SK-N-SH treated with all-trans-retinoic acid at 6 μM for 48 hours (cell line): Measurements from ENCODE around the gene PARL.

ENCODE experiments used
- ATAC-seq: fragments of 200-7000 bp; cut with Tn5 transposase; 3 replicates; pipeline ENCODE4 v1.9.1; 2020; ENCODE audit warnings: mild to moderate bottlenecking, moderate library complexity
- ARNTL ChIP-seq: fragments of 450-650 bp; formaldehyde crosslinking; IDR thresholded peaks from 2 replicates; pipeline ENCODE4 v1.5.0; 2020; ENCODE audit warnings: low read depth, mild to moderate bottlenecking, moderate library complexity, borderline replicate concordance
- BACH2 ChIP-seq: fragments of 250-450 bp; sonication (Bioruptor Pico); IDR thresholded peaks from 2 replicates; pipeline ENCODE4 v1.9.0; 2021; ENCODE audit warnings: mild to moderate bottlenecking, borderline replicate concordance
- CSRNP3 ChIP-seq: fragments of 250-450 bp; sonication (Bioruptor Pico); IDR thresholded peaks from 2 replicates; pipeline ENCODE4 v1.5.1; 2021; ENCODE audit warnings: mild to moderate bottlenecking, moderate library complexity
- GLIS3 ChIP-seq: fragments of 250-450 bp; sonication (Bioruptor Pico); IDR thresholded peaks from 2 replicates; pipeline ENCODE4 v1.5.0; 2020; ENCODE audit warnings: mild to moderate bottlenecking, moderate library complexity
- ISL1 ChIP-seq: fragments of 250-450 bp; sonication (Bioruptor Pico); IDR thresholded peaks from 2 replicates; pipeline ENCODE4 v2.1.2; 2022; ENCODE audit warnings: mild to moderate bottlenecking, moderate library complexity
- OSR1 ChIP-seq: fragments of 250-450 bp; sonication (Bioruptor Pico); IDR thresholded peaks from 2 replicates; pipeline ENCODE4 v1.8.0; 2022; ENCODE audit warnings: moderate library complexity, mild to moderate bottlenecking, inconsistent platforms
- PATZ1 ChIP-seq: fragments of 250-450 bp; sonication (Bioruptor Pico); IDR thresholded peaks from 2 replicates; pipeline ENCODE4 v1.8.0; 2020; ENCODE audit warnings: mild to moderate bottlenecking, moderate library complexity, borderline replicate concordance
- PPARA ChIP-seq: fragments of 250-450 bp; sonication (Bioruptor Pico); IDR thresholded peaks from 2 replicates; pipeline ENCODE4 v1.5.0; 2020; ENCODE audit warnings: mild to moderate bottlenecking, borderline replicate concordance
- RARB ChIP-seq: fragments of 250-450 bp; sonication (Bioruptor Pico); IDR thresholded peaks from 2 replicates; pipeline ENCODE4 v1.8.0; 2021; ENCODE audit warnings: mild to moderate bottlenecking, moderate library complexity
- TCF4 ChIP-seq: fragments of 250-450 bp; sonication (Bioruptor Pico); IDR thresholded peaks from 2 replicates; pipeline ENCODE4 v1.8.0; 2021; ENCODE audit warnings: mild to moderate bottlenecking, moderate library complexity, borderline replicate concordance
- TSHZ2 ChIP-seq: fragments of 250-450 bp; sonication (Bioruptor Pico); IDR thresholded peaks from 2 replicates; pipeline ENCODE4 v1.5.0; 2020; ENCODE audit warnings: mild to moderate bottlenecking, moderate library complexity
- ZC3H10 ChIP-seq: fragments of 250-450 bp; sonication (Bioruptor Pico); IDR thresholded peaks from 2 replicates; pipeline ENCODE4 v1.5.1; 2021; ENCODE audit warnings: mild to moderate bottlenecking, moderate library complexity
- ZFP3 ChIP-seq: fragments of 250-450 bp; sonication (Bioruptor Pico); IDR thresholded peaks from 2 replicates; pipeline ENCODE4 v1.5.0; 2020; ENCODE audit warnings: mild to moderate bottlenecking, moderate library complexity
- ZFP30 ChIP-seq: fragments of 450-650 bp; formaldehyde crosslinking; IDR thresholded peaks from 2 replicates; pipeline ENCODE4 v1.5.0; 2022; ENCODE audit warnings: mild to moderate bottlenecking, moderate library complexity
- ZNF565 ChIP-seq: fragments of 450-650 bp; formaldehyde crosslinking; conservative IDR thresholded peaks from 2 replicates; pipeline ENCODE4 v1.5.0; 2020; ENCODE audit warnings: low read depth, mild to moderate bottlenecking, moderate library complexity
- ZNF70 ChIP-seq: fragments of 450-650 bp; formaldehyde crosslinking; IDR thresholded peaks from 2 replicates; pipeline ENCODE4 v1.5.0; 2020; ENCODE audit warnings: mild to moderate bottlenecking, moderate library complexity
- ZNF8 ChIP-seq: fragments of 450-650 bp; formaldehyde crosslinking; IDR thresholded peaks from 2 replicates; pipeline ENCODE4 v1.5.0; 2020; ENCODE audit warnings: mild to moderate bottlenecking, moderate library complexity
- TF ChIP-seq, protein P1 (sequence below): fragments of 250-450 bp; sonication (Bioruptor Pico); IDR thresholded peaks from 2 replicates; pipeline ENCODE4 v1.8.0; 2021; ENCODE audit warnings: low read depth, mild to moderate bottlenecking, moderate library complexity, borderline replicate concordance
- TF ChIP-seq, protein P2 (sequence below): fragments of 250-450 bp; sonication (Bioruptor Pico); IDR thresholded peaks from 2 replicates; pipeline ENCODE4 v1.5.1; 2020; ENCODE audit warnings: low read depth, mild to moderate bottlenecking, moderate library complexity

PARL gene

GRCh38 chr3:183862610-183863009 is 22.1 kb downstream of the PARL start:
- ATAC-seq: no peak
- TF ChIP-seq ZFP30 (CRISPR knock-in tag): no peak
- TF ChIP-seq, protein P1, sequence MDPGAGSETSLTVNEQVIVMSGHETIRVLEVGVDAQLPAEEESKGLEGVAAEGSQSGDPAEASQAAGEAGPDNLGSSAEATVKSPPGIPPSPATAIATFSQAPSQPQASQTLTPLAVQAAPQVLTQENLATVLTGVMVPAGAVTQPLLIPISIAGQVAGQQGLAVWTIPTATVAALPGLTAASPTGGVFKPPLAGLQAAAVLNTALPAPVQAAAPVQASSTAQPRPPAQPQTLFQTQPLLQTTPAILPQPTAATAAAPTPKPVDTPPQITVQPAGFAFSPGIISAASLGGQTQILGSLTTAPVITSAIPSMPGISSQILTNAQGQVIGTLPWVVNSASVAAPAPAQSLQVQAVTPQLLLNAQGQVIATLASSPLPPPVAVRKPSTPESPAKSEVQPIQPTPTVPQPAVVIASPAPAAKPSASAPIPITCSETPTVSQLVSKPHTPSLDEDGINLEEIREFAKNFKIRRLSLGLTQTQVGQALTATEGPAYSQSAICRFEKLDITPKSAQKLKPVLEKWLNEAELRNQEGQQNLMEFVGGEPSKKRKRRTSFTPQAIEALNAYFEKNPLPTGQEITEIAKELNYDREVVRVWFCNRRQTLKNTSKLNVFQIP (CRISPR knock-in tag): no peak
- no peak for TF ChIP-seq ZNF565
- TF ChIP-seq TSHZ2: no peak

GRCh38 chr3:183857863-183858262 is 26.8 kb downstream of the PARL start:
- TF ChIP-seq GLIS3 (CRISPR knock-in tag): no peak
- TF ChIP-seq, protein P1 (CRISPR knock-in tag): no peak
- TF ChIP-seq ZFP30 (CRISPR knock-in tag): no peak
- ATAC-seq: no peak

DNA sequence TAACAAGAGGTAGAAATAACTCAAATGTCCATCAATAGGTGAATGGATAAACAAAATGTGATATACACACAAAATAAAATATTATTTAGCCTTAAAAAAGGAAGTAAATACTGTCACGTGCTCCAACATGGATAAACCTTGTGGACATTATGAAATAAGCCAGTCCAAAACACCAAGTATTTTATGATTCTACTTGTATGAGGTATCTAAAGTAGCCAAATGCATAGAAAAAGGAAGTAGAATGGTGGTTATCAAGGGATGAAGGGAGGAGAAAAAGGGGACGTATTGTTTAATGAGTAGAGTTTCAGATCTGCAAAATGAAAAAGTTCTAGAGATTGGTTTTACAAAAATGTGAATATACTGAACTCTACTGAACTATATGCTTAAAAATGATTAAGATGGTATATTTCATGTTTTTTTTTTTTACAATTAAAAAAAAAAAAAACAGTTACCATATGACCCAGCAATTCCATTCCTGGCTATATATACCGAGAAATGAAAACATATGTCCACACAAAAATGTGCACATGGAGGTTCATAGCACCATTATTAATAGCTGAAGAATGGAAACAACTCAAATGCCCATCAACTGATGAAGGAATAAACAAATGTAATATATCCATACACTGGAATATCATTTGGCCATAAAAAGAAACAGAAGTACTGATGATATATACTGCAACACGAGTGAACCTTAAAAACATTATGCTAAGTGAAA is 30.2 kb downstream of the PARL start:
- TF ChIP-seq, protein P2, sequence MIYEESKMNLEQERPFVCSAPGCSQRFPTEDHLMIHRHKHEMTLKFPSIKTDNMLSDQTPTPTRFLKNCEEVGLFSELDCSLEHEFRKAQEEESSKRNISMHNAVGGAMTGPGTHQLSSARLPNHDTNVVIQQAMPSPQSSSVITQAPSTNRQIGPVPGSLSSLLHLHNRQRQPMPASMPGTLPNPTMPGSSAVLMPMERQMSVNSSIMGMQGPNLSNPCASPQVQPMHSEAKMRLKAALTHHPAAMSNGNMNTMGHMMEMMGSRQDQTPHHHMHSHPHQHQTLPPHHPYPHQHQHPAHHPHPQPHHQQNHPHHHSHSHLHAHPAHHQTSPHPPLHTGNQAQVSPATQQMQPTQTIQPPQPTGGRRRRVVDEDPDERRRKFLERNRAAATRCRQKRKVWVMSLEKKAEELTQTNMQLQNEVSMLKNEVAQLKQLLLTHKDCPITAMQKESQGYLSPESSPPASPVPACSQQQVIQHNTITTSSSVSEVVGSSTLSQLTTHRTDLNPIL (CRISPR knock-in tag): no peak
- TF ChIP-seq PPARA (CRISPR knock-in tag): no peak
- TF ChIP-seq TCF4: no peak
- no peak for ATAC-seq

- ATAC-seq: peak; percentile 78
- TF ChIP-seq BACH2 (CRISPR knock-in tag) (no peak), ZFP3 (no peak), ZC3H10 (CRISPR knock-in tag) (no peak), ARNTL (CRISPR knock-in tag) (no peak), ZNF70 (CRISPR knock-in tag) (no peak), TSHZ2 (no peak), GLIS3 (CRISPR knock-in tag) (no peak), CSRNP3 (no peak), OSR1 (CRISPR knock-in tag) (no peak), ISL1 (CRISPR knock-in tag) (no peak), PATZ1 (CRISPR knock-in tag) (no peak), ZNF8 (CRISPR knock-in tag) (no peak), RARB (CRISPR knock-in tag) (no peak)
- TF ChIP-seq, protein P1 (CRISPR knock-in tag): no peak
These were observed 38.9 kb downstream of the PARL start for GRCh38 chr3:183845608-183846288.
